SKM-1 (cell line): ENCODE measurements around the gene C1QB.

Experiments used
- DNase-seq: peaks from one replicate; lab custom pipeline; 2025; ENCODE audit not compliant: unreplicated experiment; lab: John Stamatoyannopoulos, UW

C1QB gene

DNA sequence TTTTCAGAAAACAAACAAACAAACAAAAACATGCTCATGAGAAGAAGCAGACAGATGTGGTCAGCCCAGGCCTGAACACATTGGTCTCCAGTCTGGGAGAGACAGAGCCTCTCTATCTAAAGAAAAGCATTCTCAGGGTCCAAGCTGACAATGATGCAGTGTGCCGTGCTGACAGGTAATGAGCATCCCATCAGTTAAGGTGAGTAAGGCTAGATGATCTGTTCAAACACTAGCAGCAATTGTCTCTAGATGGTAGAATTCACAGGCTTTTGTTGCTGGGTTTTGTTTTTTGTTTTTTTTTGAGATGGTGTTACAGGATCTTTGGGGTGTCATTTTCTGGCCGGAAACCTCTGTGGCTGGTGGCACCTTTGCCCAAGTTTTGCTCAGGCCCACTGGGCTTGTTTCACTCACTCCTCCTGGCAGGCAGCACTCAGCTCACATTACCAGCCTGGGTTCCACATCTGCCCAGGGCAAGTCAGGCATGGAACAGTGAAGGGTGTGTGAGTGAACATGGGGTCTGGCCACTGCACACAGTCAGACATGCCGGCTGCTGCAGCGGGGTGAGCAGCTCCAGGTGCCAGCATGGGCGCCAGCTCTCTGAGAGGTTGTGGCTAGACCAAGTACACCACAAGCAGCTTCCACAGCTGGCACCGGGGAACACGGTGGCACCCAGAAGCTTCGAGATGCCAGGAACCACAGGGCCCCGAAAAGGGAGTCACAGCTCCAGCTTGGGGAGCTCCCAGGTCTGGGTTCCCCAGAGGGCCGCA, 19.2 kb upstream of the C1QB start:
- DNase-seq: no peak

DNA sequence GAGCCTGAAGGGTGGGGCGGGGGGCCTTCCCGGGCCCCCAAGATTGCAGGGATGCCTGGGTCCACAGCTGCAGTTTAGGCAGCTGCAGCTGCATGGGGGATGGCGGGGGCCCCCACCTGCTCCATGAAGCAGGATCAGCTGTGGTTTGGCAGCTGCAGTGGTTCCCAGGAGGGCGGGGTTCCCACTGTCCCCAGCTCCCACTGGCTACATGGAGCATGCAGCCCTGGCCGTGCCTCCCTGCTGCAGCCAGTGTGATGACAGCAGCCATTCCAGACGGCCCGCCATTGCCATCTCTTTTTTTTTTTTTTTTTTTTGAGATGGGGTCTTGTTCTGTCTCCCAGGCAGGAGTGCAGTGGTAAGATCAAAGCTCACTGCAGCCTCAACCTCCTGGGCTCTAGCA, 17.6 kb upstream of the C1QB start:
- no peak for DNase-seq

DNA sequence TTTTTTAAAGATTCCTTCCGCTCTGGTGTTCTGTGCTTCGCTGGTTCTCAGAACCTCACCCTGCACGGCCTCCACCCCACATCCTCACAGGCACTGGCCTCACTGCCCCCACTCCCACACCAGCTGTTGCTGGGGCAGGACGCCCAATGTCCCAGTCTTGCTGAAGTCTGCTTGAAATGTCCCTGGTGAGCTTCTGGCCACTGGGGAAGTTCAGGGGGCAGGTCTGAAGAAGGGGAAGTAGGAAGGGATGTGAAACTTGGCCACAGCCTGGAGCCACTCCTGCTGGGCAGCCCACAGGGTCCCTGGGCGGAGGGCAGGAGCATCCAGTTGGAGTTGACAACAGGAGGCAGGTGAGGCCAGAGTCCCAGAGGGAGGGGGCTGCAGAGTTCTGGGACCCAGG, 16.7 kb upstream of the C1QB start, which contains the start of gene C1QA:
TSS of gene C1QA (plus strand) at position 276 of the 400 bp plus-strand sequence. CDS start 989 bp downstream, outside the sequence.
- no peak for DNase-seq

DNA sequence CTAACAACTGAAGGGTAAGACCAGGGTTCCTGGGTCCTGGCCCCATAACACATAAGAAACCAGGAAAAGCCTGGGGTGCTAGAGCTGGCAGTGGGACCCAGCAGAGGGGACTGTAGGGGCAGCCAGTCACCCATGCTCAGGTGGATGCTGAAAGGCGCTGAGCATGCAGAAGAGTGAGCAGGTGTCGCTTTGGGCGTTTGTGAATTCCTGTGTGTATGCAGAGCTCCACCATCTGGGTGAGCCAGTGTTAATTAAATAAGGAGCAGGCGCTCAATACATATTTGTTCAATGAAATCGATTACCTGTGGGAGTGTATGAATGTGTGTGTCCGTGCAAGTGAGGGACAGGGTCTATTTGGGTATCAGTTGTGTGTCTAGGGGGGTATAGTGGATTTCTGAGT, 16.1 kb upstream of the C1QB start:
- no peak for DNase-seq

DNA sequence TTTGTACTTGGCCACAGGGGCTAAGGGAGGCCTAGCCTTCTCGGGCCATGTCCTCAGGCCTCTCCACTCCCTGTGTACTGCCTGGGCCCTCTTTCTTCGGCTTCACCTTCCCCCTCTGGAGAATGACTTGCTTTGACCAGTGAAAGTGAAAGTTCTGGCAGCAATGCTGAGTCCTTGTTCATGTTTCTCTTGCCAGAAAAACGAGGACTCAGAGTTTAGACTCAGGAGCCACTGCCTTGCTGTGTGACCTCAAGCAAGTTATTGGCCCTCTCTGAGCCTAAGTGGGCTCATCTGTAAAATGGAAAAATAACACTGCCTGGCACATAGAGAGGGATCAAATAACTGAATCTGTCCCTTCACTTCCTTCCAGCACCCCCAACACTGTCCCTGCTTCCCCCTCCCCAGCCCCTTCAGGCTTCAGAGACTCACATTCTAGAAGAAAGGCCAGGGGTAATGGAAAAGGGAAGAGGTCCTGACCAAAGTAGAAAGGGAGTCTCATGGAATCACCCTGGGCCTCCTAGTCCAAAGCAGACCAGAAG, 15.1 kb upstream of the C1QB start:
- DNase-seq: no peak

DNA sequence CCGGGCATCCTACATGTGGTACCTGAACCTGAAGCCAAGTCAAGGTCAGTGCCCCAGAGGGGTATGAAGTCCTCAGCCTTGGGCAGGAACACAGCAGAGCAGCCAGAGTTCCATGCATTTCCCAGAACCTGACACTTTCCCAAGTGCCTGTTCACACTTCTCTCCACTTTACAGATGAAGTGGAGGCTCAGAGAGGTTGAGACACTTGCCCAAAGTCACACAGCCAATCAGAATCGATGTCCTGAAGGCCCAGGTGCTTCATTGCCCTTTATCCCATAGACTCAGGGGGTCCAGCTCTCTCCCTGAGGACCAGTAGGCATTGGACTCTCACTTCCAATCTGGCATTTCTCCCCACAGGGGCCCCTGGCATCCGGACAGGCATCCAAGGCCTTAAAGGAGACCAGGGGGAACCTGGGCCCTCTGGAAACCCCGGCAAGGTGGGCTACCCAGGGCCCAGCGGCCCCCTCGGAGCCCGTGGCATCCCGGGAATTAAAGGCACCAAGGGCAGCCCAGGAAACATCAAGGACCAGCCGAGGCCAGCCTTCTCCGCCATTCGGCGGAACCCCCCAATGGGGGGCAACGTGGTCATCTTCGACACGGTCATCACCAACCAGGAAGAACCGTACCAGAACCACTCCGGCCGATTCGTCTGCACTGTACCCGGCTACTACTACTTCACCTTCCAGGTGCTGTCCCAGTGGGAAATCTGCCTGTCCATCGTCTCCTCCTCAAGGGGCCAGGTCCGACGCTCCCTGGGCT, 14.4 kb upstream of the C1QB start:
- DNase-seq: no peak

DNA sequence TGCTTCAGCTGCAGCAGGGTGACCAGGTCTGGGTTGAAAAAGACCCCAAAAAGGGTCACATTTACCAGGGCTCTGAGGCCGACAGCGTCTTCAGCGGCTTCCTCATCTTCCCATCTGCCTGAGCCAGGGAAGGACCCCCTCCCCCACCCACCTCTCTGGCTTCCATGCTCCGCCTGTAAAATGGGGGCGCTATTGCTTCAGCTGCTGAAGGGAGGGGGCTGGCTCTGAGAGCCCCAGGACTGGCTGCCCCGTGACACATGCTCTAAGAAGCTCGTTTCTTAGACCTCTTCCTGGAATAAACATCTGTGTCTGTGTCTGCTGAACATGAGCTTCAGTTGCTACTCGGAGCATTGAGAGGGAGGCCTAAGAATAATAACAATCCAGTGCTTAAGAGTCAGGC, 13.8 kb upstream of the C1QB start:
- DNase-seq: no peak

DNA sequence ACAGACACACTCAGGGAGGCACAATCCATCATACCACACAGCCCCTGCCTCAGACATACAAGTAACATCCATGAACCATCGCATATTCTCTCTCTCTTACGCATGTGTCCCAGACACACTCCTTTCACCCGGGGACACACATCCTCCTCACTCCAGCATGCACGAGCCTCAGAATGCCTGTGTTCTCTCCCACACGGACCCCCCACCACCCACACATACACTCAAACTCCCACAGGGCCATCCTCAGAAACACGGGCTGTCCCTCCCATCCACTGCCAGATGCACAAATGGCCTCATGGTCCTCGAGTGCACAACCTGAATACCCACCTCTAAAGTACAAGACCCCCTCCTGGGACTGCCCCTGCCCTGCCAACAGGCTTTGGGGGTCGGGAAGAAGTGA, 11.8 kb upstream of the C1QB start:
- no peak for DNase-seq

DNA sequence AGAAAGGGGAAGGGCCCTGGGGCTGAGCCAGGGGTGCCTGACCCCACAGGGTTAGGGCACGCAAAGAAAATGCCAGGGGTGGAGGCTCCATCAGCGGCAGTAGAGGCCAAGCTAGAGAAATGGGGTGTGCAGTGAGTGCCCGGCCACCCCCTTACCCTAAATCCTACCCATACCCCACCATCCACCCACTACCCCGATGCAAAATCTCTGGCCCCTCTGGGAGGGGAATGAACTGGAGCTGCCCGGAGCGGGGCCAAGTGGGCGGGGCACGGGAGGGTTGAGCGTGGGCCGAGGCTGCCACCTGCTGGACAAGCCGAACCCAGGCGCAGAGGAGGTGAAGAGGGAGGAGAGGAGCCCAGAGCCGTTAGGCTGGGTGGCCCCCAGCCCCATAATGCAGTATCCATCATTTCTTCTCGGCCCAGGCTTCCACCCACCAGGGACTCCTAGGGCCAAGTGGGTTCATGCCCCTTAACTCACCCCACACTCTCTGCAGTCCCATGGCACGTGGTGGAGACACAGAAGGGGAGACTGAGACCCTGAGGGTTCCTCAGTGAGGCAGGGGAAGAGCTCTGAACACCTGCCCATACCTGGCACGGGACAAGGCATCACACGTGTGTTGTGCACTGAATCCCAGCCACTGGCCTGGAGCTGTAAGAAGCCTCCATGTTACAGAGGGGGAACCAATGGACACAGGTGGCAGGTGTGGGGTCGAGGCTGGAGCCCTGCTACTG, 11.0 kb upstream of the C1QB start:
- DNase-seq: no peak

DNA sequence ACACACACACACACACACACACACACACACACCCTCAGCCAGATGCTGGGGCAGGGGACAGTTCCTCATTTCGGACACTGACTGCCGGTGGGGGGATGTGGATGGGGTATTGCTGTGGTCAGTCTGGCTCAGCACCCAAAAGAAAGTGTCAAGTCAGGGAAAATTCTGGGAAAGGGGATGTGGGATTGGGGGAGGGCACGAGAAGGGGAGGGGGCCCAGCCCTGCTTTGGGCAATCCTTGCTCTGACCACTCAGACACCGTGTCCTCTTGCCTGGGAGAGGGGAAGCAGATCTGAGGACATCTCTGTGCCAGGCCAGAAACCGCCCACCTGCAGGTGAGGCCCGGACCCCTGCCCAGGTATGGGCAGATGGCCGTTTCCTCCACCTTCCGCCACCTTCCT, 9.7 kb upstream of the C1QB start, which contains the start of gene C1QC:
TSS of gene C1QC (plus strand) at position 253 of the 400 bp plus-strand sequence. CDS start 391 bp downstream, outside the sequence.
- DNase-seq: no peak

DNA sequence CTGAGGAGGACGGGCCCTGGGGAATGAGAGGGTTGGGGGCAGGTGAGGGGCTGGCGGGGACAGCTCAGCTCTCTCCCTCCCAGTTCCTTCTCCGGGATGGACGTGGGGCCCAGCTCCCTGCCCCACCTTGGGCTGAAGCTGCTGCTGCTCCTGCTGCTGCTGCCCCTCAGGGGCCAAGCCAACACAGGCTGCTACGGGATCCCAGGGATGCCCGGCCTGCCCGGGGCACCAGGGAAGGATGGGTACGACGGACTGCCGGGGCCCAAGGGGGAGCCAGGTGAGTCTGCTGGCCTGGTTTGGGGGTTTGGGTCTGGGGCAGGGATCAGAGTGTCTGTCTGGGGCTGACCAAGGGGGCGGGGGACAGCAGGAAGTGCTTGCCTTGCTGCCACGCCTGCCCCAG, 9.1 kb upstream of the C1QB start:
- no peak for DNase-seq

DNA sequence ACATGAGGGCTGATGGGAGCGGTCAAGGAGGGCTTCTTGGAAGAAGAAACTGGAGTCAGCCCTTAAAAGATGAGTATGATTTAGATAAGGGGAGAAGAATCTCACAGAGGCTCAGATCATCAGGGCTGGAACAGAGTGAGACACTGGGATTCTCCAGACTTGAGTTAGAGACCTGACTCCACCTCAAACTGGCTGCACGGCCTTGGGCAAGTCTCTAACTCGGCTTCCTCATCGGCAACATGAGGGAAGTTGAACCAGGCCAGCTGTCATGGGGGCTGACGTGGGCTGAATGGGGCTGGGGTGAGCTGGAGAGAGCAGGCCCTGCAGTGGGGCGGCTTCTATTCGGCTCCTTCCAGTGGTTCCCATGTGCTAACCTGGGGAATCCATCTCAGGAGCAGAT, 7.1 kb upstream of the C1QB start:
- DNase-seq: no peak

DNA sequence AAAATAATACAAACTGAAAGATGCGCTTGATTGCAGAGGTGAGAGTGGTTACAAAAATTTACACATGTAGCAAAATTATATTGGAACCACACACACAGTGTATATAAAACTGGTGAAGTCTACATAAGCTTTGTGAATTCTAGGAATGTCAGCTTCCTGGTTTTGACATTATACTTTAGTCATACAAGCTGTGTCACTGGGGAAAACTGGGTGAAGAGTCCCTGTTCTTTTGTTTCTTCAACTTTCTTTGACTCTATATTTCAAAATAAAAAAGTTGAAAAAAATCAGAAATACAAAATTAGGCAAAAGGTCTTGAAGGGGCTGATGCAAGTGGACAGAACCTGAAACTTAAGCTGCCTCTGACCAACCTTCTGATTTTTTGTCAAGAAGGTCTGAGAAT, 6.7 kb upstream of the C1QB start:
- DNase-seq: no peak

DNA sequence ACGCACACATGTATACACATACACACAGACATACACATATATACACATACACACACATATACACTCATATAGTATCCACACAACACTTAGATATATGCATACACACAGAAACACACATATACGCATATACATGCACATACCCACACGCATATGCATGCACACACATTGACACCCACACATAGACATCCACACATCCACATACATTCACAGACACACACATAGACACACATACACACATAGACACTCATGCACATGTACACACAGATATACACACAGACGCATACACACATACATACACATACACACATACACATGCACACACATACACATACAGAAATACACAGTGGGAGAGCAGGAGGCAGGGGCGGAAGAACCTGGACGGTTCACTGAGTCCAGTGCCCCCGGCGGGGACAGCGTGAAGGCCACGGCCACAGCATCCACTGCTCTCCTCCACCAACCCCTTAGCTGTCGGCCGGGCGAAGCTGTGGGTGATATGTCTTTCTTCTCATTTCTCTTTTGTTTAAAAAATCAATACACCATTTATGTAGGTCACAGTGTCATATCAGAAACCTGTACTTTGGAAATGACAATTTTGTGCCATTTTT, 2.8 kb upstream of the C1QB start:
- no peak for DNase-seq

DNA sequence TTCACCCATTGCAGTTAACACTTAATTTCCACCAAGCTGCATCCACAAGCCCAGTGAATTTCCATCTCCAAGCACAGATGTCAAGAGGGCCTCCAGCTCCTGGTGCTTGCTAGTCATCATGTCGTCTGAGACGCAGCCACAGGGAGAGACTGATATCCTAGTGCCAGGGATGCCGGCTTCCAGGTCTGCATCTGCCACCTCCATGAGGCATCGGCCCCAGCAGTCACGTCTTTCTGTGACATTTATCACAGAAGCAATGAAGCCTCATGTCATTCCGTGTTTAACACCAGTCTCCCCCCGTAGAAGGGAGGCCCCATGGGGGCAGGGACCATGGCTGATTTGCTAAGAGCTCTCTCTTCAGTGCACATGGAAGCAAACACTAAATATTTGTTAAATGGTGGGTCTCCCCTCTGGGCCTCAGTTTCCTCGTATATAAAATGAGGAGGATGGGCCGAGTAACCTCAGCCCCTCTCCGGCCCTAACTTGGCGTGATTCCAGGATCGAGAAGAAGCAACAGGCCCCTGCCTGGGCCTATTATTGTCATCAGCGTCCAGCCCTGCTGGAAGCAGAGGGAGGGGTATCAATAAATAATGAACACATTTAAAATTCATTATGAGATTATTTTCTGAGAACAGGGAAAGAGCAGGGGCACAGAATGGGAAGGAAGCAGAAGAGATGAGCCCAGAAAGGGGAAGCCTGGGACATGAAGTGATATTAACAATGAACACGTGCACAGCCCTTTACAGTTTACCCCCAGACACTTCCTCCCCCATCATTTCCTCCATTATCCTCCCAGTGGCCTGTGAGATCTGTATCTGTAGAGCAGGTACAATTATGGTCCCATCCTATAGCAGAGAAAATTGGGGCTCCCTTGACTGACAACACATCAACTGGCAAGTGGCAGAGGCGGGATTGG, 837 bp upstream of the C1QB start:
- DNase-seq: no peak

DNA sequence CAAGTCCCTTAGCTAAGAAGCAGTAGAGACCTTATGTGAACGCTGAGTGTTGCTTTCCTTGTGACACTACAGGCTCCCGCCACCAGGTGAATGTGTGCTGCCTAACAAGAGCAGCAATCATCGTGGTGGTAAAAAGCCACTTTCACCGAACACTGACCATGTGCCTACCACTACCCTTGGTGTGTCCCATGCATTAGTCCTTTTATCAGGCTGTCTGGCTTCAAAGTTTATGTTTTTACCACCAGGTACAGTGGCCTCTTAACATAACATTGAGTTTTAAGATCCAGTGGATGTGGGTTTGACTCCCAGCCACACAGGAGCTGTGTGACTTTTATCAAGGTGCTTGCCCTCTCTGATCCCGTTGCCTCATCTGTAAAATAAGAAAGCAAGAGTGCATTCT, 1.7 kb downstream of the C1QB start:
- DNase-seq: no peak

DNA sequence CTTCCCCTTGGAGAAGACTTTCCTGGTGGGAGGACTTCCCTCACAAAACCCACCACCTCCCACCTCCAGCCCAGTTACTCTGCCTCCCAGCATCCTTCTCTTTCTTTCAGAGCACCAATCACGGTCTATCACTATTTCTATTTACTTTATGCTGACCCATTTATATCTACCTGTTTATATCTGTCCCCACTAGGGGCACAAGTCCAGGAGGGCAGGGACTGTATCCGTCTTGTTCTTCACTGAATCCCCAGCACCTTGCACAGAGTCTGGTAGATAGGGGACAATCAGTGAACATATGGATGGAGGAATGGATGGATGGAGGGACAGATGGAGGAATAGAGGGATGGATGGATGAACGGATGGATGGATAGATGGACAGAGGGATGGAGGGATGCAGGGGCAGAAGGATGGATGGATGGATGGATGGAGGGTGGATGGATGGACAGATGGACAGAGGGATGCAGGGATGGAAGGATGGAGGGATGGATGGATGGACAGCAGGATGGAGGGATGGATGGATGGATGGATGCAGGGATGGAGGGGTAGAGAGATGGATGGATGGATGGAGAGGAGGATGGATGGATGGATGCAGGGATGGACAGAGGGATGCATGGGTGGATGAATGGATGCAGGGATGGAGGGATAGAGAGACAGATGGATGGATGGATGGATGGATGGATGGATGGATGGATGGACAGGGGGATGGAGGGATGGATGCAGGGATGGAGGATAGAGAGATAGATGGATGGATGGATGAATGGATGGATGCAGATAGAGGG, 5.5 kb downstream of the C1QB start:
- DNase-seq: no peak

DNA sequence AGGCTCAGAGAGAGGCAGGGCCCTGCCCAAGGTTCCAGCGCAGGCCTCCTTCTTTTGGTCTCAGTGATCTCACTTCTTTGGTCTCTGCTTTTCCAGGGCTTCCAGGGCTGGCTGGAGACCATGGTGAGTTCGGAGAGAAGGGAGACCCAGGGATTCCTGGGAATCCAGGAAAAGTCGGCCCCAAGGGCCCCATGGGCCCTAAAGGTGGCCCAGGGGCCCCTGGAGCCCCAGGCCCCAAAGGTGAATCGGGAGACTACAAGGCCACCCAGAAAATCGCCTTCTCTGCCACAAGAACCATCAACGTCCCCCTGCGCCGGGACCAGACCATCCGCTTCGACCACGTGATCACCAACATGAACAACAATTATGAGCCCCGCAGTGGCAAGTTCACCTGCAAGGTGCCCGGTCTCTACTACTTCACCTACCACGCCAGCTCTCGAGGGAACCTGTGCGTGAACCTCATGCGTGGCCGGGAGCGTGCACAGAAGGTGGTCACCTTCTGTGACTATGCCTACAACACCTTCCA, 7.7 kb downstream of the C1QB start:
- DNase-seq: no peak

DNA sequence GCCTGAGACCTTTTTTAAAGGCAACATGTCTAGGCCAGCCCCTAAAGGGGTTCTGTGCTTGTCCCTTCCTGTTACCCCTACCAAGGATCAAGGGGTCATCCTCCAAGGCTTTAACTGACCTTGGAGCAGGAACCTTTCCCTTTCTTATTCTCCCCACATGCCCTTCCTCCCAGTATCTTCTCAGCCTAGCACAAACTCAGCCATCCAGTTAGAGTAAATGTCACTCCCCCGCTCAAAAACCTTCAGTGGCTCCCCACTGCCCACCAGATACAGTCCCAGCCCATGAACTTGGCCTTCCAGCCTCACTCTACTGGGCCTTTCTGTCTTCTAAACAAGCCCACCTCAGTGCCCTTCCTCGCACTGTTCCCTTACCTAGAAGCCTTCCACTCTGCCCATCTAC, 8.8 kb downstream of the C1QB start:
- DNase-seq: no peak
